A204.1 (cell line): ENCODE measurements around the gene FFAR3.

ENCODE experiments used
- FAIRE-seq: peaks from 2 replicates; lab custom pipeline; 2012; peaks lifted over from hg19 to GRCh38; lab: Jason Lieb, UNC

FFAR3 gene

GRCh38 chr19:35404879-35405622, 46.8 kb downstream of the FFAR3 start:
- FAIRE-seq = no peak

DNA sequence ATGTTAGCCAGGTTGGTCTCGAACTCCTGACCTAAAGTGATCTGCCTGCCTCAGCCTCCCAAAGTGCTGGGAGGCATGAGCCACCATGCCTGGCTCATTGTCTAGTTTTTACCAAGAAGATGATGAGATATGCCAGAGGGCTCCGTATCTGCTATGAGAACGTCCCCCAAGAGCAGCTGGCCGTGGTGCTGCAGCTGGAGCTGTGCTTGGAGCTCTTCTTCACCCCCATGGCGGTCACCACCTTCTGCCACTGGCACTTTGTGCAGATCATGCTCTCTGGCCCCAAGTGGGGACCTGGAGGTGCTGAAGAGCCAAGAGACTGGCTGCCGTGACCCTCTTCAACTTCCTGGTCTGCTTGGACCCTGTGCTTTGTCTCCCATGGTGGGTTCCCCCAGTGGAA, 49.4 kb downstream of the FFAR3 start:
- FAIRE-seq = no peak

- no peak for FAIRE-seq
Observed at GRCh38 chr19:35408284-35409171, 50.3 kb downstream of the FFAR3 start.

GRCh38 chr19:35409191-35409590, 50.9 kb downstream of the FFAR3 start:
- no peak for FAIRE-seq
